H9 (cell line): Measurements from ENCODE around the gene USP14. TPM values are rescaled to one million over a fixed set of nuclear protein-coding genes. Genes with fewer than 3 reads are reported as not detected.

ENCODE experiments used
- DNase-seq: peaks from one replicate; pipeline ENCODE4 v3.0.0-alpha.2; 2017
- H2AFZ ChIP-seq: one replicate; pipeline ENCODE4 v1.6.1; 2013; ENCODE audit warnings: mild to moderate bottlenecking, low read length, control low read depth, moderate library complexity
- H2AK5ac ChIP-seq: 2 replicates; pipeline ENCODE4 v1.6.1; 2013; ENCODE audit warnings: low read length, control low read depth, mixed read lengths; ENCODE audit not compliant: insufficient read length
- H2BK120ac ChIP-seq: one replicate; pipeline ENCODE4 v1.6.1; 2013; ENCODE audit warnings: low read depth, mild to moderate bottlenecking, low read length, control low read depth, inconsistent platforms; ENCODE audit not compliant: poor library complexity, severe bottlenecking
- H2BK12ac ChIP-seq: 2 replicates; pipeline ENCODE4 v1.6.1; 2013; ENCODE audit warnings: low read length, control low read depth, mixed read lengths, low read depth; ENCODE audit not compliant: insufficient read length
- H2BK15ac ChIP-seq: 2 replicates; pipeline ENCODE4 v1.6.1; 2013; ENCODE audit warnings: low read depth, low read length, control low read depth
- H2BK20ac ChIP-seq: one replicate; pipeline ENCODE4 v1.6.1; 2013; ENCODE audit warnings: low read depth, mild to moderate bottlenecking, low read length, control low read depth, inconsistent platforms; ENCODE audit not compliant: poor library complexity, severe bottlenecking
- H2BK5ac ChIP-seq: 2 replicates; pipeline ENCODE4 v1.6.1; 2013; ENCODE audit warnings: low read length, control low read depth, mixed read lengths; ENCODE audit not compliant: insufficient read length
- H3K14ac ChIP-seq: 2 replicates; pipeline ENCODE4 v1.6.1; 2013; ENCODE audit warnings: low read length, control low read depth; ENCODE audit not compliant: insufficient read depth
- H3K18ac ChIP-seq: 2 replicates; pipeline ENCODE4 v1.6.1; 2013; ENCODE audit warnings: low read depth, mild to moderate bottlenecking, mixed read lengths, low read length, control low read depth; ENCODE audit not compliant: insufficient read length
- H3K23ac ChIP-seq: 2 replicates; pipeline ENCODE4 v1.6.1; 2013; ENCODE audit warnings: low read length, control low read depth, mixed read lengths, low read depth; ENCODE audit not compliant: insufficient read length
- H3K23me2 ChIP-seq: 2 replicates; pipeline ENCODE4 v1.6.1; 2013; ENCODE audit warnings: low read depth, mild to moderate bottlenecking, mixed read lengths, low read length, control low read depth; ENCODE audit not compliant: insufficient read length, poor library complexity, severe bottlenecking
- H3K27ac ChIP-seq: 2 replicates; pipeline ENCODE4 v1.5.1; 2013; ENCODE audit warnings: low read length, control low read depth, mixed read lengths, low read depth; ENCODE audit not compliant: insufficient read length
- H3K27me3 ChIP-seq: 2 replicates; pipeline ENCODE4 v1.6.1; 2013; ENCODE audit warnings: low read length, control low read depth, inconsistent platforms; ENCODE audit not compliant: insufficient read depth
- H3K4ac ChIP-seq: 2 replicates; pipeline ENCODE4 v1.6.1; 2013; ENCODE audit warnings: low read depth, mild to moderate bottlenecking, control low read depth, inconsistent platforms, low read length, moderate library complexity
- H3K4me1 ChIP-seq: 2 replicates; pipeline ENCODE4 v1.6.1; 2013; ENCODE audit warnings: low read length, control low read depth, inconsistent platforms; ENCODE audit not compliant: insufficient read depth
- H3K4me2 ChIP-seq: 2 replicates; pipeline ENCODE4 v1.6.1; 2013; ENCODE audit warnings: low read length, control low read depth, mixed read lengths; ENCODE audit not compliant: insufficient read length, insufficient read depth
- H3K56ac ChIP-seq: 2 replicates; pipeline ENCODE4 v1.6.1; 2013; ENCODE audit warnings: low read depth, mild to moderate bottlenecking, mixed read lengths, low read length, control low read depth; ENCODE audit not compliant: insufficient read length
- H3K79me1 ChIP-seq: 2 replicates; pipeline ENCODE4 v1.6.1; 2013; ENCODE audit warnings: low read depth, mild to moderate bottlenecking, moderate library complexity, low read length, control low read depth, inconsistent platforms; ENCODE audit not compliant: insufficient read depth, poor library complexity, severe bottlenecking
- H3K79me2 ChIP-seq: 2 replicates; pipeline ENCODE4 v1.6.1; 2013; ENCODE audit warnings: low read length, control low read depth, inconsistent platforms; ENCODE audit not compliant: insufficient read depth
- H3K9ac ChIP-seq: 2 replicates; pipeline ENCODE4 v1.6.1; 2013; ENCODE audit warnings: low read length, control low read depth, mixed read lengths; ENCODE audit not compliant: insufficient read length; ENCODE audit errors: extremely low read depth
- H3K9me3 ChIP-seq: one replicate; pipeline ENCODE4 v1.6.1; 2013; ENCODE audit warnings: low read depth, low read length, inconsistent platforms; ENCODE audit not compliant: control insufficient read depth
- H3T11ph ChIP-seq: one replicate; pipeline ENCODE4 v1.6.1; 2013; ENCODE audit warnings: mild to moderate bottlenecking, low read length, control low read depth, inconsistent platforms
- H4K20me1 ChIP-seq: one replicate; pipeline ENCODE4 v1.6.1; 2013; ENCODE audit not compliant: control insufficient read depth, insufficient read length, insufficient read depth
- H4K5ac ChIP-seq: 2 replicates; pipeline ENCODE4 v1.6.1; 2013; ENCODE audit warnings: low read depth, mild to moderate bottlenecking, mixed read lengths, low read length, control low read depth; ENCODE audit not compliant: insufficient read length
- H4K8ac ChIP-seq: replicated peaks from 2 replicates; pipeline ENCODE4 v1.6.1; 2013; ENCODE audit warnings: low read length, control low read depth, mixed read lengths, low read depth; ENCODE audit not compliant: insufficient read length
- H4K91ac ChIP-seq: 2 replicates; pipeline ENCODE4 v1.6.1; 2013; ENCODE audit warnings: low read depth, mild to moderate bottlenecking, moderate library complexity, mixed read lengths, low read length, control low read depth; ENCODE audit not compliant: insufficient read length
- H3K27ac Mint-ChIP-seq, 3 experiments: 2 replicates in 2 of 3; 3 replicates in 1 of 3; pipeline ENCODE4 v1.8.0; 2020 to 2021; ENCODE audit warnings: mixed read lengths in 3 of 3, mild to moderate bottlenecking in 1 of 3, moderate library complexity in 1 of 3
- H3K27me3 Mint-ChIP-seq: 2 replicates; pipeline ENCODE4 v1.8.0; 2021; ENCODE audit warnings: low read depth, mild to moderate bottlenecking, moderate library complexity, mixed read lengths
- H3K36me3 Mint-ChIP-seq, 3 experiments: 2 replicates in 2 of 3; 3 replicates in 1 of 3; pipeline ENCODE4 v1.8.0; 2020 to 2021; ENCODE audit warnings: low read depth in 3 of 3, mixed read lengths in 3 of 3; ENCODE audit not compliant: insufficient read depth in 1 of 3
- H3K4me1 Mint-ChIP-seq, 2 experiments: 2 replicates each; pipeline ENCODE4 v1.8.0; 2020; ENCODE audit warnings: mixed read lengths in 2 of 2
- H3K4me3 Mint-ChIP-seq, 2 experiments: 2 replicates in 1 of 2; 3 replicates in 1 of 2; pipeline ENCODE4 v1.8.0; 2020 to 2021; ENCODE audit warnings: mild to moderate bottlenecking in 2 of 2, mixed read lengths in 2 of 2, moderate library complexity in 1 of 2
- H3K9me3 Mint-ChIP-seq, 2 experiments: 2 replicates in 1 of 2; 3 replicates in 1 of 2; pipeline ENCODE4 v1.8.0; 2020; ENCODE audit warnings: mild to moderate bottlenecking in 2 of 2, mixed read lengths in 2 of 2, moderate library complexity in 1 of 2
- CTCF ChIP-seq: fragments of 200-600 bp; sonication (generic); conservative IDR thresholded peaks from 3 replicates; pipeline ENCODE4 v1.8.0; 2021; ENCODE audit warnings: antibody characterized with exemption, mild to moderate bottlenecking
- WGBS: extraction: QIAGEN DNeasy Blood & Tissue Kit; methylation state at CpG from one replicate; pipeline ENCODE4 v1.1.7; 2013; ENCODE audit warnings: missing lambda C conversion rate, low lambda C conversion rate, mixed read lengths; ENCODE audit not compliant: insufficient read length; ENCODE audit errors: extremely low coverage; 5-methylcytosine and 5-hydroxymethylcytosine counted together
- total RNA-seq: library from RNA; stranded (reverse); gene quantifications from 2 replicates; pipeline ENCODE4 v1.2.1, GENCODE V29; 2021

Gene USP14
- total RNA-seq, 1 experiment from 2014 or later: 92.1 TPM

- Mint-ChIP-seq H3K4me3 (no peak overlapping the region), H3K9me3 (no peaks in the 10 kb centered on the region), H3K27me3 (no peaks in the 10 kb centered on the region), H3K4me1 (no peaks in the 10 kb centered on the region), H3K27ac (no peak overlapping the region), H3K36me3 (peaks cover 26 to 80% (median 72%) of the 10 kb centered on the region in 3 experiments; a peak in 6 of 7 replicates)
- Histone ChIP-seq H4K8ac (no peak overlapping the region), H3K23ac (no peak overlapping the region), H3K14ac (no peak overlapping the region), H2BK120ac (no peak overlapping the region), H4K91ac (no peak overlapping the region), H2BK20ac (no peak overlapping the region), H2AK5ac (no peak overlapping the region), H2AFZ (no peak overlapping the region), H3K18ac (no peak overlapping the region), H3K27me3 (no peaks in the 10 kb centered on the region), H4K20me1 (no peaks in the 10 kb centered on the region), H2BK15ac (no peak overlapping the region), H3T11ph (no peak overlapping the region), H2BK12ac (no peak overlapping the region), H3K4me1 (no peaks in the 10 kb centered on the region), H3K27ac (no peak overlapping the region), H3K79me1 (no peaks in the 10 kb centered on the region), H3K56ac (no peak overlapping the region), H3K4me2 (no peak overlapping the region), H3K9ac (no peak overlapping the region), H3K9me3 (no peaks in the 10 kb centered on the region), H4K5ac (no peak overlapping the region), H3K4ac (no peak overlapping the region), H2BK5ac (no peak overlapping the region), H3K23me2 (no peaks in the 10 kb centered on the region), H3K79me2 (no peaks in the 10 kb centered on the region)
- DNase-seq: no peak
- no CpG with 5 or more reads among the region's 4 CpGs for WGBS
- TF ChIP-seq CTCF: no peak
Measured at GRCh38 chr18:255171-255570, 96.8 kb downstream of the USP14 start.
